Measurements from ENCODE around the gene SEZ6.

Gene SEZ6

DNA sequence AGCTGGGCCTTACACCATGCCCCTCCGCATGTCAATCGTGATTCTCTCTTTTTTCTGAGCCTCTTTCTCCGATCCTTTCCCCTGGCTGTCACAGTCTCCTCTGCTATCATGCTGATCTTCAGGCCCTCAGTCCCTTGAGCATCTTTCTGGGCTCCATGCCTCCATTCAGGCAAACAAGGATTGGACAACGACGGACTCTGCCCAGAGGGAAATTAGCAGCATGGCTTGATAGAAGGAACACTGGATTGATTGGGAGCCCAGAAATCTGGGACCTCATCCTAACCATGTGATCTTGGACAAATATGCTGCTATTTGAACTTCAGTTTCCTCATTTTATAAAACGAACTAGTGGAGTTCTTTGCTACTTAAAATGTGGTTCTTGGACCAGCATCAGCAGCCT, 35.0 kb downstream of the SEZ6 start:
- TF ChIP-seq, protein P1, sequence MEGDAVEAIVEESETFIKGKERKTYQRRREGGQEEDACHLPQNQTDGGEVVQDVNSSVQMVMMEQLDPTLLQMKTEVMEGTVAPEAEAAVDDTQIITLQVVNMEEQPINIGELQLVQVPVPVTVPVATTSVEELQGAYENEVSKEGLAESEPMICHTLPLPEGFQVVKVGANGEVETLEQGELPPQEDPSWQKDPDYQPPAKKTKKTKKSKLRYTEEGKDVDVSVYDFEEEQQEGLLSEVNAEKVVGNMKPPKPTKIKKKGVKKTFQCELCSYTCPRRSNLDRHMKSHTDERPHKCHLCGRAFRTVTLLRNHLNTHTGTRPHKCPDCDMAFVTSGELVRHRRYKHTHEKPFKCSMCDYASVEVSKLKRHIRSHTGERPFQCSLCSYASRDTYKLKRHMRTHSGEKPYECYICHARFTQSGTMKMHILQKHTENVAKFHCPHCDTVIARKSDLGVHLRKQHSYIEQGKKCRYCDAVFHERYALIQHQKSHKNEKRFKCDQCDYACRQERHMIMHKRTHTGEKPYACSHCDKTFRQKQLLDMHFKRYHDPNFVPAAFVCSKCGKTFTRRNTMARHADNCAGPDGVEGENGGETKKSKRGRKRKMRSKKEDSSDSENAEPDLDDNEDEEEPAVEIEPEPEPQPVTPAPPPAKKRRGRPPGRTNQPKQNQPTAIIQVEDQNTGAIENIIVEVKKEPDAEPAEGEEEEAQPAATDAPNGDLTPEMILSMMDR (IDR thresholded peaks at IDR 0.05): no peak

DNA sequence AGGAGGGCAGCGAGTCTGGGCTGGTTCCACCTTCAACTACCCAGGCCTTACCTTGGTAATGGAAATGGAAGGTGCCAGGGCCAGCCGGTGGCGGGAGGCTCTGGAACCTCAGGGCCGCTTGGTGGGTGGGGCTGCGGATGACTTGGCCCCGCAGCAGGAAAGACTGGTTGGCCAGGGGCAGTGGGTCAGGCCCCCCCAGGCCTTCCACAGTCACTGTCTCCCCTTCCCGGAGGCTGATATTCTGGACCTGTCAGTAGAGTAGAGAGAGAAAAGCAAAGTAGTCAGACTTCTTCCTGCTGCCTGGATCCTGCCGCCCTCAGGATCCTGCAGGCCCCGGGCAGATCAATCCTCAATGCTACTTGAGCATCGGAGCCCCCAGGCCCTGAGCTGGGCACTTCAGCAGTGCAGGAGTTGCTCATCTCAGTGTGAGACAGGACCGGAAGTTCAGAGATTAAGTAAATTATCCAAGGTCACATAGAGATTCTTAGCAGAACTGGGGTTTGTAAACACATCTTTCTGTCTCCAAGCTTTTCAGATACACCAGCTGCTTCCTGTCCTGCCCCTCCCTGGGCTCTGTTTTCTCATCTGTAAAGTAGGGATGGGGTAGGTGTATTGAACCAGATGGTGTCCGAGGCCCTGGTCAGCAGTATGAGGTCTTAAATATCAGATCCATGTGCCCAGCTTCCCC, 36.0 kb downstream of the SEZ6 start:
- TF ChIP-seq, protein P1 (IDR thresholded peaks at IDR 0.05): no peak

DNA sequence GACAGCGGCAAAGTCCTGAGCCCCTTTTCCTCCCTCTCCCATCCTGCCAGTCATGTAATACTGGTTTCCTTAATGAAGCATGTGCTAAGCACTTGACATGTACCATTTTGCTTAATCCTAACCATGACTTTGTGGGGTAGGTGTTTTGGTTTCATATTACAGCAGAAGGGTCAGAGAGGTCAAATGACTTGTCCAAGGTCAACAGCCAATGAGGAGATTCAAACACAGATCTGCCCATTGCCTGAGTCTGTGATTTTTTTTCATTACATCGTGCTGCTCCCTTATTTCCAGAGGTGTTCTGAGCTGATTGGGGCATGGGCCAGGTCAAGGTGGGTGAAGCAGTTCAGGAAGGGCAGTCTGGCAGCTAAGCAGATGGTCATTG, 36.9 kb downstream of the SEZ6 start:
- TF ChIP-seq, protein P1 (IDR thresholded peaks at IDR 0.05): no peak

DNA sequence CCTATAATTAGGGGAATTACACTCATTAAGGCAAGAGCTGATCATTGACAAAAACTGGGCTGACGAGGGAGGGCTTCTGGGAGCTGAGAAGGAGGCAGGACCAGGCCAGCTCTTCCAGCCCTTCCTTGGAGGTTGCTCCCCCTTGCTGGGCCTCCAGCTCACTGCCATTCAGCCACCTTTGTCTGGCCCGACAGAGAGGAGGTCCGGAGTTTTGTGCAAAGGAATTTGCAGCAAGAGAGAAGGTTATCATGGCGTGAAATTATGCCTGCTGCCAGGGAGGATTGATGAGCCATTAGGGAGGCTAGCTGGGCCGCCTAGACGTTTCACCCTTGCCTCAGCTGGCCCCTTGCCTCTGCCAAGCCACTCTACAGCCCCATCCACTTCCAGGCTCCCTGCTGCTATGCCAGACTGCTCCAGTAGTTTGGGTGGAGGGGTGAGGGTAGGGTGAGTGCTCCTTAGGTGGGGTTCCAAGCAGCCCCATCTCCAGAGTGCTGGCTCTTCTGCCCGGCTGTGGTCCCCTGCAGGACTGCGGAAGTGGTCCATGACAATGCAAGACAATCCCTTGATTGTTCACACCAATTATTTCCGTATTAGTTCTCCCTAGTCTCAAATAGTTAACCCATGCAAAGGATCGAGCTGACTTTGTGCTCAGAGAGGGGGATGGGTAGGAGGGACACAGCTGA, 37.5 kb downstream of the SEZ6 start:
- TF ChIP-seq, protein P1 (IDR thresholded peaks at IDR 0.05): no peak

DNA sequence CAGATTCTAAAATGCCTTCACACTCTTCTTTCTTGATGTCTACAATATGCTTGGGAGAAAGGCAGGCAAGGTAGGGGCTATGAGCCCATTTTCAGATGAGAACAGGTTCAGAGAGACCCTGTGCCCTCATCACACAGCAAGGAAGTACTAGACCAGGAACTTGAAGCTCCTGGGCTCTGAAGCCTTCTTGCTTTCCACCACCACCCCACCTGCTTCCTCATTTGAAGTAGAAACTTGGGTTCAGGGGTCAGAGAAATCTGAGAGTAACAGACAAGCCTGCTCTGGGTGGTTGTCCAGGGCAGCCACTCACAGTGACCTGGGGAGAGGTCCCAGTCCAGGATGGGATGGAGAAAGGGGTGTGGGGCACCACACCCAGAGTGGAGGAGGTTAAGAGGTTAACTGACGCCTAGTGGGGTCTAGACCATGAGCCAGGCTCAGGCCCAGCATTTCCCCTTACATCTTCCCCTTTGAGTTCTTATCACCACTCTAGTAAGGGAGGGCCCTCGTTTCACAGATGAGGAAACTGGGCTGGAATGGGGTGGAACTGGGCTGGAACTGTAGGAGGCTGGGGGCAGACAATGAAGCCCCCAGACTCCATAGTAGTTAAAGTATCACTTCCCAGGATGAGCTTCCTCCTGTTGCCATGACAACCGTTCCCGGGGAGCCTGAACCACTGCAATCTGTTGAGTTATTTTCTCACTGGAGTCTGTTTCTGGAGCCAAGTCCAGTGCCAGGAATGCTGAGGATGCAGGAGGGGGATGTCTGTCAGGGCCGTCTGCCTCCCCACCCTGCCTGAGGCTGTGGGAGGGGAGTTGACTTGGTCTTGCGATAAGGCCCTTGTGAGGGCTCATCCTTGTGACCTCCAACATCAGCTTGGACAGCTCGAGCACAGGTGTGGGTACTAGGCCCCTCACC, 38.4 kb downstream of the SEZ6 start:
- TF ChIP-seq, protein P1 (IDR thresholded peaks at IDR 0.05): no peak

DNA sequence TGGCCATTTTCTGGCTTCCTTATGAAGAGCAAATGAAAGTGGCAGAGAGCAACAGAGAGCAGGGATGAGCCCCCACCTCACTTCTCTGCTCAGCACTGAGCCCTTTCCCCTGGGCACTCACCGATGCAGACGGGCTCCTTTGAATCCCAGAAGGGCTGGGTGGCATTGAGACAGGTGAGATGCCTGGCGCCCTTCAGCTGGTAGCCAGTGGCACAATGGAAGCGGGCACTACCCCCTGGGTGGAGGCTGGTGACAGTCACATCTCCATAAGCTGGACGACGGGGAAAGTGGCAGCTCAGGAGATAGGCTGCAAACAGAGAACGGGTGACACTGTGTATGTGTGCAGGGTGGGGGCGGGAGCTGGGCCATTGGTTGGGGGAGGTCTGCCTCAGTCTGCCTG, 42.0 kb downstream of the SEZ6 start:
- TF ChIP-seq, protein P1 (IDR thresholded peaks at IDR 0.05): no peak

DNA sequence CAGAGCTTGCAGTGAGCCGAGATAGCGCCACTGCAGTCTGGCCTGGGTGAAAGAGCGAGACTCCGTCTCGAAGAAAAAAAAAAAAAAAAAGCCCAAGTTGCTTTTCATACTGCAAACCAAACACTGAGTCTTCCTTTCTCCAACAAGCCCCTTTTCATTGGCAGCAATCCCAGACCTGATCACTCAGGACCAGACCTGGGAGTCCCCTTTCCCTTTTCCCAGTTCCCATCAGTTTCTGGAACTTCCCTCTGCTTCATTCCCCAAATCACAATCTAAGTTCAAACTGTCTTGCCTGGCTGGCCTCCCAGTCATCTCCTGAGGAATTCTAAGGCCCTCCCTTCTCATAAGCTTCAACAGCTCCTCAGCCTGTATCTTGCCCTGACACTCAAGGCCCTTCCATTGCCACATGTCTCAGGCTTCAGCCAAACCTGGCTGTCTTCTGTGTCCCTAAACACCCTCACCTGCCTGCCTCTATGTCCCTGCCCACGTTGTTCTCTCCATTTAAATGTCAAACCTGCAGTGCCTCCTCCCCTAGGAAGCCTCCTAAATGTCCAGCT, 42.7 kb downstream of the SEZ6 start:
- TF ChIP-seq, protein P1 (IDR thresholded peaks at IDR 0.05): no peak

All from LNCAP (cell line).